Activated CD8-positive, alpha-beta T cell treated with anti-CD3 and anti-CD28 coated beads for 36 hours (primary cell): Measurements from ENCODE around the gene NAPSA. TPM values are rescaled to one million over a fixed set of nuclear protein-coding genes. Genes with fewer than 3 reads are reported as not detected.
"Not testable (repeated sequence)": the region's sequence is repeated elsewhere in the genome, so short reads cannot be mapped to it uniquely, and the experiment has no call there.

ENCODE experiments used
- ATAC-seq: fragments of 200-7000 bp; cut with Tn5 transposase; one replicate; pipeline ENCODE4 v1.10.0; 2021; ENCODE audit warnings: mild to moderate bottlenecking, moderate library complexity
- CTCF ChIA-PET: fragments of 350-600 bp; sonication (Branson Sonifier 250); formaldehyde crosslinking; loops from one replicate; lab custom pipeline; 2021; ENCODE audit warnings: antibody characterized with exemption; lab: Charles Lee
- POLR2A ChIA-PET: fragments of 350-600 bp; sonication (Branson Sonifier 250); formaldehyde crosslinking; loops from one replicate; lab custom pipeline; 2021; ENCODE audit warnings: antibody characterized with exemption; lab: Charles Lee
- DNase-seq: peaks from one replicate; pipeline ENCODE4 v3.0.0-alpha.2; 2020
- H3K27ac Mint-ChIP-seq: one replicate; pipeline ENCODE4 v1.8.0; 2021; ENCODE audit warnings: mild to moderate bottlenecking, mixed read lengths
- H3K27me3 Mint-ChIP-seq: one replicate; pipeline ENCODE4 v1.8.0; 2021; ENCODE audit warnings: mixed read lengths
- H3K36me3 Mint-ChIP-seq: one replicate; pipeline ENCODE4 v1.8.0; 2021; ENCODE audit warnings: low read depth, mixed read lengths
- H3K4me1 Mint-ChIP-seq: one replicate; pipeline ENCODE4 v1.8.0; 2021; ENCODE audit warnings: low read depth, mixed read lengths
- H3K4me3 Mint-ChIP-seq: one replicate; pipeline ENCODE4 v1.8.0; 2021; ENCODE audit warnings: mild to moderate bottlenecking, moderate library complexity, mixed read lengths
- H3K9me3 Mint-ChIP-seq: one replicate; pipeline ENCODE4 v1.8.0; 2021; ENCODE audit warnings: mixed read lengths
- intact Hi-C: fragments of 100-400 bp; cut with micrococcal nuclease; formaldehyde crosslinking; loops from one replicate; pipeline ENCODE4 v1.10.0; 2022
- total RNA-seq, 2 experiments: library from RNA; stranded (reverse); gene quantifications; one replicate each; pipeline ENCODE4 v1.2.3, GENCODE V29; 2021
- TF ChIP-seq, protein P1 (sequence below): fragments of 200-600 bp; IDR thresholded peaks from one replicate; pipeline ENCODE4 v1.8.0; 2022; ENCODE audit warnings: antibody characterized with exemption, mild to moderate bottlenecking

The NAPSA gene
- total RNA-seq, 2 experiments from 2014 or later: 18.3 to 20.0 TPM

DNA sequence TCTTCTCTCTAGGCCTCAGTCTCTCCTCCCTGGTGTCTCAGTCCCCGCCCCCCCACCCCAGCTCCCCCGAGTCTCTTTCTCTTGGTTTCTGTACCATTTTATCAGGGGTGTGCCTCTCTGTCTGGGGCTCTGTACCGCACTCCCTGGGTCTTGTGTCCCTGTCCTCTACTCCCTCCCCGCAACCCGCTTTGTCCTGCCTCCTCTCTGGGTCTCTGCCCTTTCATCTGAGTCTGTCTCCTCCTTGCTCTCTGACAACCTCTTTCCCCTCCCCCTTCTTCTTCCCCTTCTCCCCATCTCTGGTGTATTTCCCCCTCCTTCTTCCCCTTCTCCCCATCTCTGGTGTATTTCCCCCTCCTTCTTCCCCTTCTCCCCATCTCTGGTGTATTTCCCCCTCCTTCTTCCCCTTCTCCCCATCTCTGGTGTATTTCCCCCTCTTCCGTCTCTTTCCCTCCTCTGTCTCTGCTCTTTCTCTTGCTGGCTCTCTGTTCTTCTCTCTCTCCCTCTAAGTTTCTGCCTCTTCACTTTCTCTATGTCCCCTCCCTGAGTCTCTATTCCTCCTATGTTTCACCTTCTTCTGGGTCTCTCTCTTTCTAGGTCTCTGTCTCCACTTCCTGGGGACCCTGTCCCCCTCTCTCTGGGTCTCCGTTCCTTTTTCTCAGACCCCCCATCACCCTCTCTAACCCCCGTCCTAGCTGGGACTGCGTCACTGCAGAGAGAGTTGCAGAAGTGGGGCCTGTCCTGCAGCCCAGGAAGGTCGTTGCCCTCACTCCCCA is 34.0 kb downstream of the NAPSA start:
- Mint-ChIP-seq H3K4me1 (peaks cover 68% of the 10 kb centered on the region), H3K27me3 (peaks cover 67% of the 10 kb centered on the region), H3K27ac (peak overlapping the region; percentile 45), H3K9me3 (peaks cover 7% of the 10 kb centered on the region), H3K36me3 (peaks cover 10% of the 10 kb centered on the region), H3K4me3 (peak overlapping the region; percentile 56)
- ATAC-seq: no peak
- POLR2A ChIA-PET: no interaction called here
- CTCF ChIA-PET: interaction anchor here (1.0 kb wide), 1 partner anchor 195 kb away, joined by 3 read pairs; no protein-coding TSS in a partner anchor
- TF ChIP-seq, protein P1, sequence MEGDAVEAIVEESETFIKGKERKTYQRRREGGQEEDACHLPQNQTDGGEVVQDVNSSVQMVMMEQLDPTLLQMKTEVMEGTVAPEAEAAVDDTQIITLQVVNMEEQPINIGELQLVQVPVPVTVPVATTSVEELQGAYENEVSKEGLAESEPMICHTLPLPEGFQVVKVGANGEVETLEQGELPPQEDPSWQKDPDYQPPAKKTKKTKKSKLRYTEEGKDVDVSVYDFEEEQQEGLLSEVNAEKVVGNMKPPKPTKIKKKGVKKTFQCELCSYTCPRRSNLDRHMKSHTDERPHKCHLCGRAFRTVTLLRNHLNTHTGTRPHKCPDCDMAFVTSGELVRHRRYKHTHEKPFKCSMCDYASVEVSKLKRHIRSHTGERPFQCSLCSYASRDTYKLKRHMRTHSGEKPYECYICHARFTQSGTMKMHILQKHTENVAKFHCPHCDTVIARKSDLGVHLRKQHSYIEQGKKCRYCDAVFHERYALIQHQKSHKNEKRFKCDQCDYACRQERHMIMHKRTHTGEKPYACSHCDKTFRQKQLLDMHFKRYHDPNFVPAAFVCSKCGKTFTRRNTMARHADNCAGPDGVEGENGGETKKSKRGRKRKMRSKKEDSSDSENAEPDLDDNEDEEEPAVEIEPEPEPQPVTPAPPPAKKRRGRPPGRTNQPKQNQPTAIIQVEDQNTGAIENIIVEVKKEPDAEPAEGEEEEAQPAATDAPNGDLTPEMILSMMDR: no peak
- DNase-seq: no peak
- intact Hi-C loops: no loop called here

DNA sequence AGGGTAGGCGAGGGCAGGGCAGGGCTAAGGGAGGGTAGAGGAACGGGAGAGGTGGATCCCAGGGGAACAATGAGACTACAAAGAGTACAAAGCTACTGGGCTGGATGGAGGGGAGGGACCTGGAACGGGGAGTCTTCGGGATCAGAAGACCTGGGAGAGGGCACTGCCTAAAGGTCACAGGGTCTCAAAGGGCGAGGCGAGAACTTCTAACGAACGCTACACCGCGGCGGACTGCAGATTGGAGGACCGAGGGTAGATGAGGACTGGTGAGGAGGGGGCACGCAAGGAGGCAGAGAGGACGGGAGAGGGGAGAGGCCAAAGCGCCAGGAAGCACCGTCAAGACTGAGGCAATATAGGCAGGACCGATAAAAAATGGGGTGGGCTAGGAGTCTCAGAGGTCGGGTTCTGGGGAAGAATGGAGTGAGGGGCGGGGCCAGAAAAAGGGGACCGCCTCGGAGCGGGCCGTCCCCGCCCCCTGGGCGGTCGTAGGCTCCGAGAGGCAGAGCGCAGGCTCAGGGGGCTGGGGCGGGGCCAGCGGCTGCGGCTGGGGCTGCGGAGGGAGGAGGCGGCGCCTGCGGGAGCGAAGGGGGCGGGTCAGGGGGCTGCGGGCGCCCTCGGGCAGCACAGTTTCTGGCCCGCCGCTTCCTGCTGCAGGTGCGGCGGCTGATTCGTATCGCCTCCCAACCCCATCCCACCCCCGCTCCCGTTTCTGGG is 34.9 kb downstream of the NAPSA start:
- DNase-seq: peak; percentile 86
- Mint-ChIP-seq H3K4me1 (peaks cover 65% of the 10 kb centered on the region), H3K9me3 (peaks cover 7% of the 10 kb centered on the region), H3K27me3 (peaks cover 69% of the 10 kb centered on the region), H3K27ac (peak overlapping the region; percentile 42), H3K4me3 (peak overlapping the region; percentile 56), H3K36me3 (peaks cover 10% of the 10 kb centered on the region)
- TF ChIP-seq, protein P1: no peak
- POLR2A ChIA-PET: no interaction called here
- CTCF ChIA-PET: interaction anchor here (1.0 kb wide), 1 partner anchor 195 kb away, joined by 3 read pairs; no protein-coding TSS in a partner anchor
- intact Hi-C loops: no loop called here
- ATAC-seq: peak; percentile 68

DNA sequence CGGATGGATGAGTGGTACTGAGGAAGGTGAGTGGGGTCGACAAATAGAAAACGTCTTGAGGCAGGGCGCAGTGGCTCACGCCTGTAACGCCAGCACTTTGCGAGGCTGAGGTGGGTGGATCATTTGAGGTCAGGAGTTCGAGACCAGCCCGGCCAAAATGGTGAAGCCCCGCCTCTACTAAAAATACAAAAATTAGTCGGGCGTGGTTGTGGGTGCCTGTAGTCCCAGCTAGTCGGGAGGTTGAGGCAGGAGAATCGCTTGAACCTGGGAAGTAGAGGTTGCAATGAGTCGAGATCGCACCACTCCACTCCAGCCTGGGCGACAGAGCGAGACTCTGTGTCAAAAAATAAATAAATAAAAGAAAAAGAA is 35.5 kb downstream of the NAPSA start:
- H3K27me3 Mint-ChIP-seq: peaks cover 65% of the 10 kb centered on the region
- CTCF ChIA-PET, ATAC-seq, DNase-seq, POLR2A ChIA-PET, H3K27ac Mint-ChIP-seq, H3K36me3 Mint-ChIP-seq, H3K9me3 Mint-ChIP-seq, intact Hi-C loops: not testable (repeated sequence)
- peak overlapping the region; percentile 50 for H3K4me3 Mint-ChIP-seq
- peaks cover 59% of the 10 kb centered on the region for H3K4me1 Mint-ChIP-seq

DNA sequence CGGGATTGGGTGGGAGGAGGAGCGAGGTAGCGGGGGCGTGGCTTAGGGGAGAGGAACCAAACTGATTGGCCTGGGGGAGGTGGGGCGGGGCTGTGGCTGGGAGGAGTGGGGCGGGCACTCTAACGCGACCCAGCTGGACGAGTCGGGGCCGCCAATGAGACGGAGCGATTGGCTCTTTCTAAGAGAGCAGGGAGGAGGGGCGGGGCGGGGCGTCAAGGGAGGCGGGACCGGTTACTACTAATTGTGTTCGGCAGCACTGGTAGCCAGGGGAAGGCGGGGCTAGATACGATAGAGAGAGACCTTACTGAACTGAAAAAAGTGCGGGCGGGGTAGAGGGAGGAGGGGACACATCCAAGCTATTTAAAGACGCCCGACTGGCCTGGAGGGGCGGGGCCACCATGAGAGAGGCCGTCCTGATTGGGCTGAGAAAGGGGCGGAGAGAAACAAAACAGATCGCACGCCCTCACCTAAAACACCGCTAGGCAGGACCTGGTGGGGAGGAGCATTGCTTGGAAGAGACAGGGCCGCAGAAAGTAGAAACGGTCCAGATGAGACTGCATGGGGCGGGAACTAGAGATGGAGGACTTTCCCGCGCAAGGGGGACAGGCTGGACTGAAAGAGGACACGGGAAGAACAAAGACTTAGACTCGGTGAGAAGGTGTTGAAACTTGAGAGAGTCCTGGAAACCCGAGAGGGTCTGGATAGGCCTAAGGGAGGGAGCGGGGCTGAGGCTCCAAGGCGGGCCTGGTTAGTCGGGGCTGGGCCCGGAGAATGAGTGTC is 36.1 kb downstream of the NAPSA start, which contains the start of gene KCNC3:
KCNC3 (minus strand) TSS at position 232 of the 780 bp plus-strand sequence. CDS start 295 bp downstream, outside the sequence.
- H3K9me3 Mint-ChIP-seq: peaks cover 7% of the 10 kb centered on the region

More for the DNA sequence above, 36.1 kb downstream of the NAPSA start, which contains the start of gene KCNC3:
- no peak within 1 kb of the TSS for H3K27ac Mint-ChIP-seq
- DNase-seq: peak; percentile 94
- peak within 1 kb of the TSS; percentile 50 for H3K4me3 Mint-ChIP-seq
- H3K4me1 Mint-ChIP-seq: peaks cover 58% of the 10 kb centered on the region
- TF ChIP-seq, protein P1: no peak
- ChIA-PET POLR2A (no interaction called here), CTCF (interaction anchor here (0.7 to 1.6 kb wide), 4 partner anchors 12 to 93 kb away, joined by 3 to 8 read pairs (median 5); no protein-coding TSS in a partner anchor)
- peak; percentile 56 for ATAC-seq
- peaks cover 70% of the 10 kb centered on the region for H3K27me3 Mint-ChIP-seq
- intact Hi-C loops: no loop called here
- H3K36me3 Mint-ChIP-seq: peaks cover 10% of the 10 kb centered on the region
